GM19455 (cell line): ENCODE measurements around the gene IL2RA.
"Not testable (repeated sequence)": the region's sequence is repeated elsewhere in the genome, so short reads cannot be mapped to it uniquely, and the experiment has no call there.

ENCODE experiments used
- ATAC-seq: cut with Tn5 transposase; IDR thresholded peaks from one replicate; pipeline ENCODE4 v1.9.1; 2021; ENCODE audit not compliant: unreplicated experiment

Gene IL2RA

GRCh38 chr10:6062101-6062771, at the start of gene IL2RA:
TSS of gene IL2RA (minus strand) at chr10:6062367. CDS start at chr10:6062151, 216 bp downstream.
- no peak for ATAC-seq

GRCh38 chr10:6110136-6110535, 48.0 kb upstream of the IL2RA start:
- ATAC-seq: no peak

GRCh38 chr10:6109444-6109775, 47.2 kb upstream of the IL2RA start:
- no peak for ATAC-seq

DNA sequence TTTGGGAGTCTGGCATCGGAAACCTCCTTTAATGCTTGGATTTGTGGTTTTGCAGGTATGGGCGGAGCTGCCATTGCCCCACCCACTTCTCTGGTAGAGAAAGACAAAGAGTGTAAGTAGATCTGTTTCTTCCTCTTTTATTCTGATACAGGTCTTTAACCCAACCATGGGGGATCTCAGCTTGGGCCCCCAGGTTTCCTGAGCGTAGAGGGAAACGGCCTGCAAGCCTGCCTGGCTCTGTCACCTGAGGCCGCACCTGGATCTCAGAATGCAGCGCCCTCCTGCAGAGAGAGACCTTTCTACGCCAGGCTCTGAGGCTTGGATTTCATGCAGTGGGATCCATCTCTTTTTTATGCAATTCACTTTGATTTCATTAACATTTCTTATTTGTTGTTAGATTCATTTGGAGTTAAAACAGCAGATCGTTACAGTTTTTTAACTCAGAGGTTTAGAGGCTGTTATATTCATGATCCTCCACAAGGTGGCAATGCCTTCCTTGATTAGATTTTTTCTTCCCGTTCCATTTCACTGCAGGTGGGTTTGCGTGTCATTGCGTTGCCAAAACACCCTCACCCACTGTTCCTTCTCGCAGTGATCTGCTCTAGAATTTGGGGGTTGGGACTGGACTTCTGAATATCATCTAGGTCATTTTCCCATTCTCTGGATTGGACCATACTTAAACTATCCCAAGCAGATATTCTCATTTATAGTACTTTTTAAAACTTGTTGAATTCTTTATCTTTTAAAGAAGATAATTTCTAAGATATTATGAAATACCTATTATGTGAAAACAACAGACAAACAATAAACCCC, 46.7 kb upstream of the IL2RA start:
- no peak for ATAC-seq

DNA sequence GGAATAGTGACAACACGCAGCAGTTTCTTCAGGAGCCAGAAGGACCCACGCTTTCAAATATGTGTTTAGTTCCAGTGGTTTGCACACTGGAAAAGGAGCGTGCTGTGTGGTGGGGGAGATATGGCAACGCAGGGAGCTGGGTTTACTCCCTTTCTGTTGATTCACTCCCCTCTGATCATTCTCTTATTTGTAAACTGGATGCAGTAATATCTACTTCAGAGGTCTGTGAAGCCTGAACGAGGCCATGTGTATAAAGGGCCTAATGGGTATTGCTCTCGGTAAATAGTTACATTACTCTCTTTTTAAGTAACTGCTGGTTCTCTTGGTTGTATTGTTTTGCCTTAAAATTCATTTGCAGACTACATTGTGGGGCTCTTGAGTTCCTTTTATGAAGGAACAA, 45.9 kb upstream of the IL2RA start:
- ATAC-seq: no peak

- ATAC-seq: not testable (repeated sequence)
Measured at GRCh38 chr10:6107616-6108015, 45.4 kb upstream of the IL2RA start.

GRCh38 chr10:6103591-6103990, 41.4 kb upstream of the IL2RA start:
- ATAC-seq: no peak

- ATAC-seq: no peak
Measured at GRCh38 chr10:6102128-6102527, 40.0 kb upstream of the IL2RA start.

GRCh38 chr10:6101181-6101580, 39.0 kb upstream of the IL2RA start:
- ATAC-seq: peak; percentile 99

DNA sequence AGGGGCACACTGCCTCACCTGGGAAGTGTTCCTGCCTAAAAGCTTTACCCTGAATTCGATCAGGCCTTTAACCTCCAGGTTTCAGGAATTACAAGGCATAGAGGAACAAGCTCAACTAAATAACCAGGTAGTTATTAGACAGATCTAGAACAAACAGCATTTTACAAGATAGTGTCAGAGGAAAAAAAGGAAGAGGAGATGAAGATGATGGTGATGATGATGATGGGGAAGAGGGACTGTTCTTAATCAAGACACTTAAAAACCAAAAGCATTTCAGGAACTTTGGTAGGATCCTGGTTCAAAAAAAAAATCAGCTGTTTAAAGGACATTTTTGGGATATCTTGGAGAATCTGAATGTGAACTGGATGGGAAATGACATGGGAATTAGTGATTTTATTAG, 38.2 kb upstream of the IL2RA start:
- ATAC-seq: no peak

DNA sequence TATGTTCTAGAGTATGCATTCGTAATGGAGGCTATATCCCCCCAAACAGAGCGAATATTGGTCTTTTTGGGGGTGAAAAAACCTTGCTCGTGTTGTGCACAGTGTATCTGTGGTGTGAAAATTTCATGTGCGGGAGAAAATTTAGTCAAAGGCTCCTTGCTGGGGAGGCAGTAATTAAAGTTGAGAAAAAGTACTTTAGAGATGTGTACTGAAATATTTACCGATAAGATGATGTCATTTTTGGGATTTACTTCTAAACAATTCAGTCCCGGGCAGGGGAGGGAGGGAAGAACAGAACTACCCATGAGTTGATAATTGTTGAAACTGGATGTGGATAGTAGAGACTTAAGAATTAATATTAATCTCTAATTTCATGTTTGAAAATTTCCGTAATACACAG, 36.0 kb upstream of the IL2RA start:
- ATAC-seq: no peak

DNA sequence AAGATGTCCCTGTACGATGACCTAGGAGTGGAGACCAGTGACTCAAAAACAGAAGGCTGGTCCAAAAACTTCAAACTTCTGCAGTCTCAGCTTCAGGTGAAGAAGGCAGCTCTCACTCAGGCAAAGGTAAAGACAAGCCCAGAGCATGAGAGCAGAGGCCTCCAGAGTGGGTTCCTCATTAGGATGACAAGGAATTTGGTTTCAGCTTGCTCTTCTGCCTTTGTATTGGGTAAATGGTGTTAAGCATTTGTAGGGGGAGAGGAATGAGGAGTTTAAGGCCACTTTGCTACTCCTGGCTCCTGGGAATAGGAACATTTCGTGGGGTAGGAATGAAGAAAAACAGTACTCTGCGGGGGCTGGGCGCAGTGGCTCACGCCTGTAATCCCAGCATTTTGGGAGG, 34.9 kb upstream of the IL2RA start:
- no peak for ATAC-seq

GRCh38 chr10:6095810-6096570, 33.8 kb upstream of the IL2RA start:
- no peak for ATAC-seq

DNA sequence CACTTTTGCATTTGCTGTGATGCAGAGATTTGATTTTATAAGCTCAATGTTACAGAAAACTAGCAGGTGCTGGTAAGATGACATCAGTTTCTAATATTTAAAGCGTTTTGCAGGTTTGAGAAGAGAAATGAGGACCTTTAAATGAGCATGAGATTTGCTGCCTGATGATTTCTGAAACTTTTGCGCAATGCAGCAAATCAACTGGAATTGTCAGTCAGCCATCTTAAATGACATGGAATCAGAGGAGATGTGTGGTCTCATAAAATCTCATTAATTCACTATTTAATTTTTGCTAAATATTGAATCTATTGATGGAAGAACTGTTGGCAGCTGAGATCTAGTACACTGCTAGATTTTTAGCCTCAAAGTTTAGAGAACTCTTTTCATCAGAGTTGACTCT, 30.6 kb upstream of the IL2RA start:
- no peak for ATAC-seq

- no peak for ATAC-seq
Measured at GRCh38 chr10:6091630-6092029, 29.5 kb upstream of the IL2RA start.

GRCh38 chr10:6089334-6090219, 27.4 kb upstream of the IL2RA start:
- no peak for ATAC-seq

- ATAC-seq: peak; percentile 77
Measured at GRCh38 chr10:6088721-6089333, 26.7 kb upstream of the IL2RA start, which contains the start of gene RBM17. TSS of gene RBM17 (plus strand) at chr10:6089034. CDS start at chr10:6097066, 8,032 bp downstream.

- peak; percentile 55 for ATAC-seq
Measured at GRCh38 chr10:6086375-6087233, 24.4 kb upstream of the IL2RA start.
